ENCODE measurements around the gene ABCF2. TPM values are rescaled to one million over a fixed set of nuclear protein-coding genes. Genes with fewer than 3 reads are reported as not detected.

ABCF2 gene
- total and polyA plus RNA-seq, 2 of the 4 experiments (the other 2 are of a cell fraction) = 46.2 to 103 TPM

GRCh38 chr7:151246851-151247580 is 20.0 kb upstream of the ABCF2 start:
- Histone ChIP-seq H3K4me1 (ENCODE audit: control insufficient read depth, insufficient read depth, low read length) (peaks cover 38% of the 10 kb centered on the region), H3K79me1 (ENCODE audit: low read depth in 1 of 2, low read length in 2 of 2) (peaks cover 12 to 74% of the 10 kb centered on the region in 2 experiments), H4K5ac (ENCODE audit: low read depth, low read length) (no peak overlapping the region), H2BK120ac (ENCODE audit: low read depth, low read length) (peak overlapping the region; percentile 54; the same call in 1 of the 2 replicates), H3K9me3 (ENCODE audit: control insufficient read depth, insufficient read depth, low read length) (no peaks in the 10 kb centered on the region), H2BK15ac (ENCODE audit: low read depth, low read length) (peak overlapping the region; percentile 12; the same call in 1 of the 3 replicates), H3K36me3 (ENCODE audit: control insufficient read depth, insufficient read depth, low read length) (peaks cover 10% of the 10 kb centered on the region; the same call in 1 of the 2 replicates), H3K27me3 (ENCODE audit: control insufficient read depth, insufficient read depth, low read length) (no peaks in the 10 kb centered on the region), H3K9me1 (ENCODE audit: insufficient read depth, low read length) (peaks cover 14% of the 10 kb centered on the region), H3K4me3 (ENCODE audit: insufficient read depth, low read depth, low read length) (peak overlapping the region; percentile 56; the same call in 1 of the 2 replicates), H3K56ac (ENCODE audit: extremely low read depth, insufficient read depth, low read length) (no peak overlapping the region), H4K8ac (ENCODE audit: low read depth in 2 of 2, low read length in 2 of 2) (peak overlapping the region; percentile 66 to 88; a peak in 2 of 4 replicates), H2BK20ac (ENCODE audit: low read depth, low read length) (no peak overlapping the region; the same call in 1 of the 2 replicates), H2AFZ (replicated peaks; ENCODE audit: low read length, poor library complexity) (peak overlapping the region; percentile 99), H3K14ac (replicated peaks; ENCODE audit: low read depth, low read length) (peak overlapping the region; percentile 98), H2AK9ac (replicated peaks; ENCODE audit: low read depth, low read length, poor library complexity) (peak overlapping the region; percentile 95), H3K18ac (ENCODE audit: low read depth, low read length) (no peak overlapping the region), H4K20me1 (ENCODE audit: insufficient read depth, low read length) (peaks cover 19% of the 10 kb centered on the region), H2AK5ac (ENCODE audit: low read depth, low read length) (peak overlapping the region; percentile 87), H4K91ac (ENCODE audit: insufficient read depth, low read depth, low read length) (peak overlapping the region; percentile 25), H2BK5ac (ENCODE audit: low read depth, low read length, poor library complexity, severe bottlenecking) (no peak overlapping the region), H3K4me2 (ENCODE audit: low read depth, low read length) (peak overlapping the region; percentile 96), H3K9ac (ENCODE audit: low read depth, low read length) (peak overlapping the region; percentile 92), H3K23ac (ENCODE audit: low read depth, low read length) (peak overlapping the region; percentile 39), H3K4ac (ENCODE audit: low read depth, low read length) (peak overlapping the region; percentile 94), H3K27ac (ENCODE audit: insufficient read depth, low read length) (peak overlapping the region; percentile 88)
- CTCF ChIA-PET = interaction anchor here (1.8 kb wide), 1 partner anchor 63 kb away, joined by 4 read pairs; no protein-coding TSS in a partner anchor
- no peak for DNase-seq
- intact Hi-C loops (cut with micrococcal nuclease) = no loop called here
- ATAC-seq (ENCODE audit: low read depth) = no peak
- no TSS peak for BruUV-seq (replicated peaks)
- in situ Hi-C loops (cut with MboI; ENCODE audit: low sequenced_read_pairs) = no loop called here
- 40% methylated on average over 1 of the region's 4 CpGs; no CpG with 5 or more reads in 1 of the 2 experiments for WGBS, 2 experiments (ENCODE audit: extremely low coverage in 2 of 2, insufficient read length in 1 of 2)
- dilution Hi-C loops (cut with HindIII; ENCODE audit: low sequenced_read_pairs, unreplicated experiment) = no loop called here
- POLR2A ChIA-PET (ENCODE audit: unreplicated experiment) = interaction anchor here (1.1 kb wide), 1 partner anchor 20 kb away, joined by 4 read pairs; the partner anchor contains the start of gene ABCF2
- TF ChIP-seq POLR2A (IDR thresholded peaks at IDR 0.05; ENCODE audit: low read depth, low read length) (0 out of 2 replicates have a peak, but pooled peaks have one; percentile 47), CTCF (conservative IDR thresholded peaks at IDR 0.05; ENCODE audit: low read depth, low read length) (no peak)

All from IMR-90 (cell line).